Neural progenitor cell (in vitro differentiated cells): ENCODE measurements around the gene FARP1. TPM values are rescaled to one million over a fixed set of nuclear protein-coding genes. Genes with fewer than 3 reads are reported as not detected.
A peak's percentile ranks its signal among the peaks of the same experiment; 100 is the strongest.

Experiments used
- DNase-seq: peaks from one replicate; pipeline ENCODE4 v3.0.0-alpha.2; 2016; ENCODE audit warnings: low spot score
- H2AFZ ChIP-seq: fragments of 200-600 bp; sonication (generic); replicated peaks from 2 replicates; pipeline ENCODE4 v1.6.1; 2016; ENCODE audit warnings: antibody characterized with exemption
- H3F3A ChIP-seq: fragments of 200-600 bp; sonication (generic); 2 replicates; pipeline ENCODE4 v1.6.1; 2016; ENCODE audit warnings: antibody characterized with exemption, low read depth
- H3K27ac ChIP-seq: fragments of 200-600 bp; sonication (generic); 2 replicates; pipeline ENCODE4 v1.5.1; 2016; ENCODE audit warnings: mild to moderate bottlenecking
- H3K27me3 ChIP-seq: fragments of 200-600 bp; sonication (generic); 2 replicates; pipeline ENCODE4 v1.6.1; 2016; ENCODE audit warnings: mild to moderate bottlenecking, moderate library complexity
- H3K36me3 ChIP-seq: fragments of 200-600 bp; sonication (generic); 2 replicates; pipeline ENCODE4 v1.5.1; 2016
- H3K4me1 ChIP-seq: fragments of 200-600 bp; sonication (generic); 2 replicates; pipeline ENCODE4 v1.6.1; 2016; ENCODE audit warnings: mixed run types
- H3K4me2 ChIP-seq: fragments of 200-600 bp; sonication (generic); 2 replicates; pipeline ENCODE4 v1.6.1; 2016
- H3K4me3 ChIP-seq: fragments of 200-600 bp; sonication (generic); 2 replicates; pipeline ENCODE4 v1.5.1; 2016
- H3K79me2 ChIP-seq: fragments of 200-600 bp; sonication (generic); 2 replicates; pipeline ENCODE4 v1.6.1; 2016; ENCODE audit warnings: low read depth
- H3K9ac ChIP-seq: fragments of 200-600 bp; sonication (generic); 2 replicates; pipeline ENCODE4 v1.6.1; 2016
- H3K9me3 ChIP-seq: fragments of 200-600 bp; sonication (generic); 2 replicates; pipeline ENCODE4 v1.5.1; 2016; ENCODE audit warnings: low read depth
- H4K20me1 ChIP-seq: fragments of 200-600 bp; sonication (generic); 2 replicates; pipeline ENCODE4 v1.6.1; 2016; ENCODE audit warnings: low read depth
- H3K27ac Mint-ChIP-seq: 3 replicates; pipeline ENCODE4 v1.8.0; 2021; ENCODE audit warnings: mixed read lengths
- H3K27me3 Mint-ChIP-seq: 2 replicates; pipeline ENCODE4 v1.8.0; 2022; ENCODE audit warnings: low read depth, mild to moderate bottlenecking, inconsistent platforms, moderate library complexity, mixed read lengths; ENCODE audit not compliant: insufficient read depth
- H3K36me3 Mint-ChIP-seq: 3 replicates; pipeline ENCODE4 v1.8.0; 2021; ENCODE audit warnings: mixed read lengths
- H3K4me1 Mint-ChIP-seq: 3 replicates; pipeline ENCODE4 v1.8.0; 2021; ENCODE audit warnings: mixed read lengths
- H3K4me3 Mint-ChIP-seq: 3 replicates; pipeline ENCODE4 v1.8.0; 2021; ENCODE audit warnings: mild to moderate bottlenecking, moderate library complexity, mixed read lengths
- H3K9me3 Mint-ChIP-seq: 3 replicates; pipeline ENCODE4 v1.8.0; 2020; ENCODE audit warnings: mixed read lengths
- EZH2 ChIP-seq: fragments of 200-600 bp; sonication (generic); IDR thresholded peaks from 2 replicates; pipeline ENCODE4 v1.6.1; 2017; ENCODE audit warnings: antibody characterized with exemption, mild to moderate bottlenecking, moderate library complexity
- EZH2phosphoT487 ChIP-seq: fragments of 200-600 bp; sonication (generic); IDR thresholded peaks from 2 replicates; pipeline ENCODE4 v1.6.1; 2017; ENCODE audit warnings: antibody characterized with exemption
- total RNA-seq: library from RNA; depleted of rRNA; stranded (reverse); fragments of >200 nt; gene quantifications from 2 replicates; pipeline ENCODE4 v1.2.3, GENCODE V29; 2015; ENCODE audit warnings: low replicate concordance
- TF ChIP-seq, protein P1 (sequence below): fragments of 200-600 bp; sonication (generic); IDR thresholded peaks from 2 replicates; pipeline ENCODE4 v1.5.1; 2017; ENCODE audit warnings: antibody characterized with exemption, mild to moderate bottlenecking

FARP1 gene
- total RNA-seq, 1 donor from 2014 or later = 78.0 TPM

DNA sequence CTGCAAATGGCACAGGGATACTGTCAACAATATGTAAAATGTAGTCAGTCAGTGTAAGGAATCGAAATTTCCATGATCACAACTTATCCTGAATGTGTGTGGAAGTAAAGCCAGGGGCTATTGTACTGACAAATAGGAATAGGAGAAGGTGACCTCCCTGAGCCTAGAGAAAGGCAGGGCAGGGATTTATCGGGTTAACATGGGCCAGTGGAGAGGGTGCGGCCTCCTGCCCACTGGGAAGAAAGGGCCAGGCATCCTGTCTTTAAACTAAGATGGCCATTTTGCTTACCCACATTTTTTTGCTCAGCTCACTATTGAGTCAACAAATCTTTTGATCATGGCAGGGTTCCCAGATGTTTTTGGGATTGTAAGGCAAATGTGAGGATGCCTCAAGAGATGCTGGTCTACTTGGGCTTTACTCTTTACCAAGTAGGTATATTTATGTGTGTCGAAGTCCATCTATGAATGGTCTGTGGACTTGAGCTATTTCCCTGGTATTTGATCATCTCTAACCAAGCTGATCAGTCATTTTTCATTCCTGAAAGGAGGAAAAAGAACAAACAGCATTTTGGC, 150.8 kb downstream of the FARP1 start:
- H2AFZ ChIP-seq = no peak overlapping the region
- peaks cover 7% of the 10 kb centered on the region for H3F3A ChIP-seq
- Mint-ChIP-seq H3K9me3 (peaks cover 2% of the 10 kb centered on the region), H3K4me1 (peaks cover 40% of the 10 kb centered on the region), H3K36me3 (peaks cover 2% of the 10 kb centered on the region), H3K27ac (peak overlapping the region; percentile 31), H3K4me3 (no peak overlapping the region), H3K27me3 (peaks cover 3% of the 10 kb centered on the region)
- TF ChIP-seq, protein P1, sequence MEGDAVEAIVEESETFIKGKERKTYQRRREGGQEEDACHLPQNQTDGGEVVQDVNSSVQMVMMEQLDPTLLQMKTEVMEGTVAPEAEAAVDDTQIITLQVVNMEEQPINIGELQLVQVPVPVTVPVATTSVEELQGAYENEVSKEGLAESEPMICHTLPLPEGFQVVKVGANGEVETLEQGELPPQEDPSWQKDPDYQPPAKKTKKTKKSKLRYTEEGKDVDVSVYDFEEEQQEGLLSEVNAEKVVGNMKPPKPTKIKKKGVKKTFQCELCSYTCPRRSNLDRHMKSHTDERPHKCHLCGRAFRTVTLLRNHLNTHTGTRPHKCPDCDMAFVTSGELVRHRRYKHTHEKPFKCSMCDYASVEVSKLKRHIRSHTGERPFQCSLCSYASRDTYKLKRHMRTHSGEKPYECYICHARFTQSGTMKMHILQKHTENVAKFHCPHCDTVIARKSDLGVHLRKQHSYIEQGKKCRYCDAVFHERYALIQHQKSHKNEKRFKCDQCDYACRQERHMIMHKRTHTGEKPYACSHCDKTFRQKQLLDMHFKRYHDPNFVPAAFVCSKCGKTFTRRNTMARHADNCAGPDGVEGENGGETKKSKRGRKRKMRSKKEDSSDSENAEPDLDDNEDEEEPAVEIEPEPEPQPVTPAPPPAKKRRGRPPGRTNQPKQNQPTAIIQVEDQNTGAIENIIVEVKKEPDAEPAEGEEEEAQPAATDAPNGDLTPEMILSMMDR = no peak
- TF ChIP-seq EZH2phosphoT487 = no peak
- TF ChIP-seq EZH2 = no peak
- H3K4me2 ChIP-seq = no peak overlapping the region
- no peak overlapping the region for H3K4me3 ChIP-seq
- H3K79me2 ChIP-seq = peaks cover 45% of the 10 kb centered on the region
- H4K20me1 ChIP-seq = peaks cover 32% of the 10 kb centered on the region
- H3K9ac ChIP-seq = no peak overlapping the region
- DNase-seq = no peak
- H3K9me3 ChIP-seq = no peaks in the 10 kb centered on the region
- no peaks in the 10 kb centered on the region for H3K36me3 ChIP-seq
- H3K27me3 ChIP-seq = no peaks in the 10 kb centered on the region
- peaks cover 35% of the 10 kb centered on the region for H3K4me1 ChIP-seq
- no peak overlapping the region for H3K27ac ChIP-seq

DNA sequence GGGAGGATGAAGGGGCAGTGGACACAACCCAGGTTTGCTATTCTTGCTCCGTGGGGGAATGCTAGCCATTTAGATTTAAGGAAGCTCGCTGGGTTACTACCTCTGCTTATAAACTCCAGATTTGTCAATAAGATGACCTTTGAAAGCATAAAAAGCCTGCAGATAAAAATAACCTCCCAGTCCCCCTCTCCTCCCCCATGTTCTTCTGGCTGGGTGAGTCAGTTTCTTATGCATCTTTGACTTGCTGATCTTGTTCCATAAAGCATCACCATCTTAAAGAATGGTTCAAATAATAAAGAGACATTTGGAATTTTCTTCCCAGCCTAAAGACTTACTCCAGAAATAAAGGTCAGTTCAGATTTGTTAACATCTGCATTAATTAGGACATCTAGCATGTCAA, 152.5 kb downstream of the FARP1 start:
- Mint-ChIP-seq H3K27me3 (peaks cover 3% of the 10 kb centered on the region), H3K4me3 (no peak overlapping the region), H3K36me3 (no peaks in the 10 kb centered on the region), H3K27ac (no peak overlapping the region), H3K4me1 (peaks cover 51% of the 10 kb centered on the region), H3K9me3 (no peaks in the 10 kb centered on the region)
- Histone ChIP-seq H3K79me2 (peaks cover 57% of the 10 kb centered on the region), H3K9me3 (no peaks in the 10 kb centered on the region), H3K27ac (no peak overlapping the region), H3K4me1 (peaks cover 49% of the 10 kb centered on the region), H3F3A (peaks cover 7% of the 10 kb centered on the region), H3K9ac (no peak overlapping the region), H2AFZ (no peak overlapping the region), H4K20me1 (peaks cover 32% of the 10 kb centered on the region), H3K4me2 (no peak overlapping the region), H3K27me3 (no peaks in the 10 kb centered on the region), H3K4me3 (no peak overlapping the region), H3K36me3 (no peaks in the 10 kb centered on the region)
- TF ChIP-seq, protein P1 = no peak
- TF ChIP-seq EZH2 = no peak
- no peak for TF ChIP-seq EZH2phosphoT487
- DNase-seq = no peak

DNA sequence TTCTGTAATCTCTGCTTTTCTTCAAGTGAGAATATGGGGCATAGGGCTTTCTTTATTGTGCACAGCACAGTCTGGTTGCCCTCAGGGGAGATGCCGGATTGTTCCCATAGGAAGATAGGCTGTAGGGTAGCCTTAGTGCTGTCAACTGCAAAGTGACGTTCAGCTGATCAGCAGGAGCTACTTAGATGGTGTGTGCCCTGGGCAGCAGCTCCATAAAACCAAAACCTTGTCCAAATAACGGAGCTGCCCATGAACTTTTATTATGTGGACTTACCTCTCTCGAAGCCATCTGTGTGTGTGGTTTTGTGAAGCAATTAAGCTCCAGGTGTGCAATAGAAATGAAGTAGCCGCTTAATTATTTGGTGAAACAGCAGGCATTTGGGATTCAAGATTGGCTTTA, 154.2 kb downstream of the FARP1 start:
- no peak overlapping the region for H3K4me2 ChIP-seq
- H3K4me1 ChIP-seq = peaks cover 37% of the 10 kb centered on the region
- no peak overlapping the region for H3K9ac ChIP-seq
- no peaks in the 10 kb centered on the region for H3K36me3 ChIP-seq
- no peak overlapping the region for H2AFZ ChIP-seq
- H4K20me1 ChIP-seq = peaks cover 31% of the 10 kb centered on the region
- H3K9me3 Mint-ChIP-seq = no peaks in the 10 kb centered on the region
- peaks cover 1% of the 10 kb centered on the region for H3F3A ChIP-seq
- H3K4me3 ChIP-seq = no peak overlapping the region
- peaks cover 2% of the 10 kb centered on the region for H3K36me3 Mint-ChIP-seq
- H3K27ac Mint-ChIP-seq = no peak overlapping the region
- no peaks in the 10 kb centered on the region for H3K9me3 ChIP-seq
- H3K27me3 Mint-ChIP-seq = peaks cover 6% of the 10 kb centered on the region
- peaks cover 56% of the 10 kb centered on the region for H3K4me1 Mint-ChIP-seq
- TF ChIP-seq, protein P1 = no peak
- TF ChIP-seq EZH2 = no peak
- no peak for TF ChIP-seq EZH2phosphoT487
- no peak overlapping the region for H3K27ac ChIP-seq
- H3K4me3 Mint-ChIP-seq = no peak overlapping the region
- H3K27me3 ChIP-seq = no peaks in the 10 kb centered on the region
- DNase-seq = no peak
- H3K79me2 ChIP-seq = peaks cover 64% of the 10 kb centered on the region
